Fibroblast of peridontal ligament (primary cell): ENCODE results near the gene LIMS1.
"Not testable (repeated sequence)": the region's sequence is repeated elsewhere in the genome, so short reads cannot be mapped to it uniquely, and the experiment has no call there.

ENCODE experiments used
- DNase-seq: peaks from one replicate; pipeline ENCODE4 v3.0.0-alpha.2; 2010; ENCODE audit errors: extremely low read depth

Gene LIMS1

DNA sequence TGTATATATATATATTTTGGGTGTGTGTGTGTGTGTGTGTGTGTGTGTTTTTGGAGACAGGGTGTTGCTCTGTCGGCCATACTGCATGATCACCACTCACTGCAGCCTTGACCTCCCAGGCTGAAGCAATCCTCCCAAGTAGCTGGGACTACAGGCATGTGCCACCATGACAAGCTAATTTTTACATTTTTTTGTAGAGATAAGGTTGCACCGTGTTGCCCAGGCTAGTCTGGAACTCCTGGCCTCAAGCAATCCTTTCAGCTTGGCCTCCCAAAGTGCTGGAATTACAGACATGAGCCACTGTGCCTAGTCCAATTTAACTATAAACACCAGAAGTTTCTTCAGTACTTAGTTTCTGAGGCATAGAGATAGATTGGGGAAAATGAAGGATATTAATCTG, 18.3 kb downstream of the LIMS1 start:
- DNase-seq, result no peak

DNA sequence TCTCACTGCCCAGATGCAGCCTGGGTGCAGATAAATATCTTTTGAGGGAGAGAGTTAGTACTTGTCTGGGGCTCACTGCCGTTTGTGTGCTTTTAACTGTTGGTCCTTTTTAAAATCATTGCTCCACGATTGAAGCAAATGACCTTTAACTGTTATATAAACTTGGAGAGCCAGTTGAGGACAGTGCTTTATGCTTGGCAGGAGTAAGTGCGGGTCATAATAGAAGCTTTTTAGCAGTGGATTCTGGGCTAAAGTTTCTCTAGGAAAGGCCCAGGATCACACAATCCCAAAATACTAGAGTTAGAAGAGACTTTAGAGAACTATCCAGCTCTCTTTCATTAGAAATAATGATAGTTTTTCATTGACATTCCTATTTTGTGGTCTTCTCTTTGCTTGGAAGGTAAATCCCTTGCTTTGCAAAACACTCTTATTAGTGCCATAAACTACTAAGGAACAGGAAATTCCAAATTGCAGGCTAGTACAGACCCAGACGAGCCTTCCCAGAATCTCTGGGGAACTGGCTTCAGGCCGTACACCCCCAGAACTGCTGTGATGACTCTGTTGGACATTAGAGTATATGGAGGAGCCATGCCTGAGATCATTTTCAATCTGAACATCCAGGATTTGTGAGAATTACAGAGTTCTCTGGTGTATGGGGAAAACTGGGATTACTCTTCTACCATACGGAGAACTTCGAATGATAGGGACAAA, 19.1 kb downstream of the LIMS1 start:
- peak; percentile 58 for DNase-seq

DNA sequence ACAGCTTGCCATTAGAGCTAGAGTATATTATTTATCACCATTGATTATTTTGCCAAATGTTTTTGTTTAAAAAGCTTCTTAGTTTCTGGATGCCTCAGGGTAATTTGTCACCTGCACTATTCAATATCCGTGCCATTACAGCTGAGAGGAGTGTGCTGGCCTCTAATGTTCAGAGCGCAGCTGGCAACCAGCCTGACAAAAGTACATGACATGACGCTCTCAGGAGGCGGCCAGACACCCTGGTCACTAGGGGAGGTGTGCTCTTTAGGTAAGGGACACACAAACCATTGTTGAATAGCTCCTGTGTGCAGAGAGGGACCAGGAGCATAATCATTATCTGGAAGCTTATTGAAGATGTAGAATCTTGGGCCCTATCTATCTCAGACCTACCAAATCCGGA, 20.3 kb downstream of the LIMS1 start:
- DNase-seq, result no peak

DNA sequence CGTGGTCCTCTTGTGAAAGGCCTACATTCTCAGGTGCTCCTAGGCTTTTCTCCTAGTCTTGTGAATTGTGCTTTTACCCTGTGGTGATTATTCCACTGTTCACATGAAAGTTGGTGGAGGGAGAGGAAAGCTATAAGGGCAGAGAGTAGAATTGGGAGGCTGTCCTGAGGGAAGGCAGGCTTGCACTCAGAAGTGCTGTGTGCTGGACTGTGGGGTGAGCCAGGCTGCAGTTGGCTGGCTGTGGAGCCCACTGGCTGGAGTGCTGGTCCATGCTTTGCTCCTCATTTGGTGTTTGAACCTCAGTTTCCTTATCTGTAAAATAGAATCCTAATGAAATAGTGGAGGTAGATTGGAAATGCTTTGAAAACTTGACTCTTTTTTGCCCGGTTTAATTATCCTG, 21.3 kb downstream of the LIMS1 start:
- DNase-seq, result no peak

DNA sequence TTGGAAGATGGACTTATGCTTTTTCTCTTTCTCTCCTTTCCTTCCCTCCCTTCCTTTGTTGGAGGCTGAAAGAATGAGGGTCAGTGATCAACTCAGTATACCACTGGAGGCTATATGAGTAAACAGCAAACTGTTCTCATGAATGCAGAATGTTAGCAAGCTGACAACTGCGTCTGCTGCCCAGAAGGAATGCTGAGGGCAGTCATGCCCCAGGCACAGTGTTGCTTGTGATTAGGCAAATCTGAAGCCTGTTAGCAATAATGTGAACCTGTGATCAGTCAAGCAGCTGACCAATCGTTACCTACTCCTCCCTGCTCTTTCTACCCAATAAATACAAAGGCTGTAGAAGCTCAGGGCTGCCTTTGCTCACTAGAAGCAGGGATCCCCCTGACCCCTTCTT, 22.3 kb downstream of the LIMS1 start:
- DNase-seq, result not testable (repeated sequence)

DNA sequence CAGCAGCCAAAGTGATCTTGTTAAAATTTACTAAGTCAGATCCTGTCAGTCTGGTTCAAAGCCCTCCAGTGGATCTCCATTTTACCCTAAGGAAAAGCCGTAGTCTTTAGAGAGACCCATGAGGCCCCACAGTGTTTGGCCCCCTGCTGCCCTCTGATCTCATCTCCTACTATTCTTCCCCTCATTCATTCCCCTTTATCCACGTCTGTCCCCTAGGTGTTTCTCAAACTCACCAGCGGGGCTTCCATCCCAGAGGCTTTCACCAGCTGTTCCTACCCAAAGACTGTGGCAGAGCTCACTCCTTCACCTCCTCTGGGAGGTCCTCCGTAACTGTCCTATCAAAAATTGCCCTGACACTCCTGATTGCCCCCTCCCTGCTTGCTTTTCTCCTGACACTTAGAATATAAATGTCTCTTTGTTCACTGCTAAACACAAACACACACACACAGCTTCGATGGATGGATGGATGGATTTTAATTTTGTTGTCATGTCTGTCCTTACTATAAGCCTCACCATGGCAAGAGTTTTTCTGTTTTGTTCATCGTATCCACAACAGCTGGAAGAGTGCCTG, 26.1 kb downstream of the LIMS1 start:
- DNase-seq, result no peak

DNA sequence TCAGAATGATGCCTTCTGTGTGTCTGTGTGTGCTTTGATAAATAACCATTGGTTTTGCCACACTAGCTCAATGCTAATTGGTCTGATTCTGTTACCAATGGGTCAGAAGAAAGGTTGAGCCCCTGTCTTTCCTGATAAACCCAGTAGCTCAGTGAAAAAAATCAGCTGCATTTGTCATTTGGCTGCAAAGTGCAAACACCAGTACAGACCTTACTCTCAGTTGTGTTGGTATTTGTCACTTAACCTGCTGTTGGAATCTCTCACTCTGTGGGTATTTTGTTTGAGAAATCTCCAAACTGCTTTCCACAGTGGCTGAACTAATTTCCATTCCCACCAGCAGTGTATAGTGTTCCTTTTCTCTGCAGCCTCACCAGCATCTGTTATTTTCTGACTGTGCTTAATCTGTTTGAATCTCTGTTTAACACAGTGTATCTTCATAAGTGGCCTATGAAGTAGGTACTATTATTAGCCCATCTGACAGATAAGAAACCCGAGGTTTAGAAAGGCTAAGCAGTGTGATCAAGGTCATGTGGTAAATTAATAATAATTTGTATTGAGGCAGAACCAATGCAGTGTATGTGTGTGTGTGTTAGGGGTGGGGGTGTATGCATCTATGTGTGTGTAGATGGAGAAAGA, 26.7 kb downstream of the LIMS1 start:
- DNase-seq, result no peak

DNA sequence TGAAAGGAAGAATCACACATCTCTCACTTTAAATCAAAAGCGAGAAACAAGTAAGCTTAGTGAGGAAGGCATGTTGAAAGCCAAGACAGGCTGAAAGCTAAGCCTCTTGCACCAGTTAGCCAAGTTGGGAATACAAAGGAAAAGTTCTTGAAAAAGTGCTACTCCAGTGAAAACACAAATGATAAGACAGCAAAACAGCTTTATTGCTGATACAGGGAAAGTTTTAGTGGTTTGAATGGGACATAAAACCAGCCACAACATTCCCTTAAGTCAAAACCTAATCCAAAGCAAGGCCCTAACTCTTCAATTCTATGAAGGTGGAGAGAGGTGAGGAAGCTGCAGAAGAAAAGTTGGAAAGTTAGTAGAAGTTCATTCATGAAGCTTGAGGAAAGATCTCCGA, 28.0 kb downstream of the LIMS1 start:
- no peak for DNase-seq

DNA sequence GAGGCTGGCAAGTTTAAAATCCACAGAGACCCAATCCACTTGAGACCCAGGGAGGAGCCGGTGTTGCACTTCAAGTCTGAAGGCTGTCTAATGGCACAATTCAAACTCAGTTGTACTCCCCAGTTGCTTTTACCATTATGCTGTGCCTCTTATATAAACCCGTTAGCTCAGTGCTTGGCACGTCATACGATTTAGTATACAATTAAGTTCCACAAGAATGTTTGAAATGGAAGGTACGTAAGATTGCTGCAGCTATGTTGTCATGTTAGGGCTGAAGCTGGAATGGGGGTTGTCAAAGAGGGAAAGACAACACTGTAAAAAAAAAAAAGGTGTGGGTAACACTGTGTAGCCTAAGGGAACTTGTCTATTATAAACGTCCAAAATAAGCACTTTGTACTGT, 30.2 kb downstream of the LIMS1 start:
- DNase-seq, result no peak

DNA sequence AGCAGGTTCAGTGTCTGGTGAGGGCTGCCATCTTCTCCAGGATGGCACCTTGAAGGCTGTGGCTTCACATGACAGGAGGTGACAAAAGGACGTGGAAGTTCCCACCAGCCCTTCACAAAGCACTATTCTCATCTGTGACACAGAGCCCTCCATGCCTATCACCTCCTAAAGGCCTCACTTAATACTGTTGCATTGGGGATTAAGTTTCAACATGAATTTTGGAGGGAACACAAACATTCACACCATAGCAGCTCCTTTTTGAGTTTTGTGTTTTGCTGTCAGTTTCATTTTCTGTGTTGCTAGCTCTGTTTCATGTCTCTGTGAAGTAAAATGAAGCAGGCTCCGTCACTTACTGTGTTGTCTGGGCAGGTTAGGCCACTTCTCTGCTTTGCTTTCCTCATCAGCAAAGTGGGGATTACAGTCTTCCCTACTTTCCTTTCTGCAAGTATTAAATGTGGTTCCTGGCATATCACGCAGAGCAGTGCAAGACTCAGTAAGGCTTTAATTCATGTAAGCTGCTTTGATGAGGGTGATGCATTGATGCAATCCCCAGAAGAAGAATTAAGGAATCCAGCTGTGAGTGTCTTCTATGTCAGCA, 31.6 kb downstream of the LIMS1 start:
- peak; percentile 61 for DNase-seq

DNA sequence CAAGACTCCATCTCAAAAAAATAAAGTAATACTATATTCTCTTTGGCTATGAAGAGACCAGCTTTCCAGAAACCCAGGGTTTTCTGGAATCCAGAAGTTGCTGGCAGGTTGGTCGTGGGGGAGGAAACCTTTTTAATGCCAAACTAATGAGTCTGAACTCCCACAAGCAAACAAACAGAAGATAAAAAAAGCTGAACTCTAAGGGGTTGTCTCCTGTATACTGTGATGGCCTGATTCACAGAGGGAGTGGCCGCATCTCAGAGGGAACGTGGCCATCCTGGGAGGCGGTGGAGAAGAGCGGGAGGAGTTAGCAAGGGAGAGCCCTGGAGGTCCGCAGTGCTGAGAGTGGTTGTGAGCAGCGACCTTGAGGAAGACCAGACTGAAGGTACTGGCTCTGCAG, 36.1 kb downstream of the LIMS1 start:
- peak; percentile 31 for DNase-seq

DNA sequence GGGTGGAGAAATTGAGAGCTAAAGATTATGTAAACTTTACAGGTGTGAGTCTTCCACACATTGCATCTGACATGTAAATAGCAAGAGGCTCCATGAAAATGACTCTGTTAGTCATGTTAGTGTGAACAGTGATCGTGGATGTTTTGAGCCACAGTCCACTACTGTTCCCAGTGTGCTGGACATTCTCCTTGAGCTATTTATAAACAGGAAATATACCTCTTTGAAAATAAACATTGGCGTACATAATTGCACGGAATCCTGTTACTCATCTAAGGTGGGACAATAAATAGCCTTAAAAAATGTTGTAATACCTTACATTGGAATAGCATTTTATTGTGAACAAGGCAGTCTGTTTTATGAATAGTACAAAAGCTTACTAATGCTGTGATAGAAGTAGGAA, 37.0 kb downstream of the LIMS1 start:
- DNase-seq, result no peak

DNA sequence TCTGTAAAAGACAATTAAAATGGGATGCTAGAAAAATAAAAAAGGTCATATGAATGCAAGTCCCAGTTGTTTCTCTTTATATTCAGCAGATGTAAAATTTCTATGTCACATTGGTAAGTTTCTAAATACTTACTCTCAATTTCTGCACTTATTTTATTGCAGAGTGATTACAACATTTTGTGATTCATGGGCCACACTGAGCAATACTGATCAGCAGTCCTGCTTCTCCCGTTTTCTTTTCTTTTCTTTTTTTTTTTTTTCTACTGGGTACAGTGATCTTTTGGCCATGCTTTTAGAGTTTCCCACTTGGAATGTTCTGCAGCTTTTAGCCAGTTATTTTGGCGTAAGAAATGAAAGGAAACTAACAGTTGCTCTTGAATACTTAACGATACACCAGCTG, 38.8 kb downstream of the LIMS1 start:
- DNase-seq, result peak; percentile 95

DNA sequence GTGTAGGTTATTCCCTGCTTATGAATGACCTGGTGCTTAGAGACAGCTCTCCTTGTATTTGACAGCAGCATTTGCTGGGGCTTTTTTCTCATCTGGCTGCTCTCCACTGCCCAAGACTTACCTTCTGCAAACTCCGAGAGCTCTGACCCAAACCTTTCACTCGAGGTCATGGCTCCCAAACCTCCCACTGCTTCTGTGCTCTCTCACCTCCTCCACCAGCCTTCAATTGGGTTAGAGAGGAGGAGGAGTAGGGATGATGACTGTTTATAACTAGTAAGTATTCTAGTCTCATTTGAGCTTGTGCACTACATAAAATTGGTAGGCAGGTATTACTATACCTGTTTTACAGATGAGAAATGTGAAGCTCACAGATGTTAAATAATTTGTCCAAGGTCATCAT, 40.1 kb downstream of the LIMS1 start:
- no peak for DNase-seq

DNA sequence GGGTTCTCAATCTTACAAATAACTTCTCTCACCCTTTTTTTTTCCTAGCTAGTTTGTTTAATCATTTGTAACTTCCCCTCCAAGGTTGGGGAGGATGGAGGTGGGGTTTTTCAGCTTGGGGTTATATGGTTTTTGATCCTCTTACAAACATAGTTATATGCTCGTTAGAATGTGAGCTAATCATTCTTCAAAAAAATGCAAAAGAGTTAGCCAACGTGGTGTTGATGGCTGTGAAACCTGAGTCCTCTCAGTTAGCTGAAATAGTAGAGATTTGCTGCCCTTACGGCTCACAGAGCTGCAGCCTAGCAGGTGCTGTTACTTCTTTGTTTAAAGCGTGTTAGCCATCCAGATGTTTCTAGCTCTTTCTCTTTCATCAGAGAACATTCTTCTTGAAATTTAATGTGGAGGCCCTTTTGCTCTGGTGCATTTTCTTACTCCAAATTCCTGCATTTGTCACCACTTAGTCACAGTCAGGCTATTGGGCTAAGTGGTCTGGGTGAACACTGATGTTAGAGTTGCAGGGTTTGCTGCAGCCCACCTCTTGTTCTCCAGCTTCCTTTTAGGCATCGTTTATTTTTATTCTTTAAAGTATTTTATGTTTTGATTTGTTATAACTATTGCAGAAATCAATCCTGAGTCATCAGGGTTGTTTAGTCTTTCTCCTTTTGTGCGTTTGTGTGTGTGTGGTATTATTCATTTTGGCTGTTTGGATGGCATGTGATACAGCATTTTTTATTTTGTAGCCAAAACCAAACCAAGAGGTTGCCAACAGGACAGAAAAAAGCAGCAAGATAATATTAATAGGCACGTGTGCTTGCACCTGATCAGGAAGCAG, 41.1 kb downstream of the LIMS1 start:
- peak; percentile 94 for DNase-seq

DNA sequence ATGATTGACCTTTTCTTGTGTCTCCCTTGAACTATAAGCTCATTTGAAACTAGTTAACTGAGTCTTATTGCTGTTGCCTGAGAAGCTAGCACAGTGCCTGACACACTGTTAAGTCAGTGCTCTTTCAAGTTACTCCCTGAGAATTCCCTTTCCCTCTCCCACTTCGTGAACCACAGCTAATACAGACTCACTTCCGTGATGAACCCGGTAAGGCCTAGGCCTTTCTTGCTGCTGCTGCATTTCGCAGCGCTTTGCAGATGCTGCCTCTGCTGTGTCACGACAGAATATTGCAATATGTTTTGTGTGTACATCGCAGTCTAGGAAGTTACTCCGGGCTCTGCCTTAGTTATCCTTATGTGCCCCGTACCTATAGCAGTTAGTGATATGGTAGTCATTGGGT, 42.8 kb downstream of the LIMS1 start:
- DNase-seq, result no peak

DNA sequence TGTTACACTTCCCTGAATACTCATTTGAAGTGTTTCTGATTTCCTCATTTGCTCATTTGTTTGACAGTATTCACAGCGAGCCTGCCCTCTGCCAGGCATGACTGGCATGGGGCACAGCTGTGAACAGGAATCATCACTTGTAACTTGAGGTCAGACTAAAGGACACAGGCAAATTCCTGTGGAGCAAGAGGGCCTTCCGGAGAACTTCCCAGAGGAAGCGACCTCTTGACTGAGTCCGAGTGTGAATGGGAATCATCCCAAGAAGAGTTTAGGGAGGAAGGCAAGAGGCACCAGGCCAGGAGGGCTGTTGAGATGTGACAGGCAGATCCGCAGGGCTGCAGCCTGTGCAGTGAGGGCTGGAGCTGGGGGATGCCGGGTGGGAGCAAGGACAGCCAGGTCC, 45.4 kb downstream of the LIMS1 start:
- DNase-seq, result peak; percentile 37

DNA sequence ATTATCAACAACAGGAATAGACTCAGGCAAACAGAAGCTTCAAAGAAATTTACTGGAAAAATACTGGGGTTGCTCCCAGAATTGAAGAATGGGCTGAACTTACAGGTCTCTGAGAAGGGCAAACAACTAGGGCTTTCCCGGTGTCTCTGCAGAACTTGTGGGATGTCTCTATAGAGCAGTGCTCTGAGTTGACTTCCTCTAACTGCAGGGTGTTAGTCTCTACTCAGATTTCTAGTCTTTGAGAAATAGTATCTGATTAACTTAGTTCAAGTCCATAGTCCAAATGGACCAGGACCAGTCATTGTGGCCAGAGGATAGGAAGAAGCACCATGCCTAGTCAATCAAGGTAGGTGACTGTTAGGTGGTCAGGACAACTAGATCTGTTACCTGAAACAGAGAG, 45.8 kb downstream of the LIMS1 start:
- DNase-seq, result no peak

DNA sequence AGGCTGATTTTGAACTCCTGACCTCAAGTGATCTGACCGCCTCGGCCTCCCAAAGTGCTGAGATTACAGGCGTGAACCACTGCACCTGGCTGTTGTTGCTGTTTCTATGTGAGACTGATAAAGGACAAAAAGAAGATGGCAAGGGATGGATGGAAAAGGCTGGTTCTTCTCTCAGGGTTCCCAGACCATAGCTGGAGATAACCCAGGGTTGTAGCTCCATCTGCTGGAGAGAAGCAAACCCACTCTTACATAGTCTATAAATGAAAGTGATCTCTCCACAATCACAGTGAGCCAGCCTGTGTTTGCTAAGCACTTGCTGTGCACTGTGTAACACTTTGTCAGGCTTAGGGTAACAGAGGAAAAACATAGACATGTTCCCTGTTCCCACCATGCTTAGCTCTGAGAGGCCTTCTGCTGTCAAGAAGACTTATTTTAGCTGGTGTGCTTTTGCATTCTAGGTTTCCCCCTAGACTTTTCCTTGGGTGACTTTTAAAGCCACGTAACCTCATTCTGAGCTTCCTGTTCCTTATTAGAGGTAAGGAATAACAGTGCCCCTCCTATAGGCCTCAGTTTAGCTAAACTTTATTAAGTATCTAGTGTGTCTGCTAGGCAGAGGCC, 49.7 kb downstream of the LIMS1 start:
- DNase-seq, result peak; percentile 92

DNA sequence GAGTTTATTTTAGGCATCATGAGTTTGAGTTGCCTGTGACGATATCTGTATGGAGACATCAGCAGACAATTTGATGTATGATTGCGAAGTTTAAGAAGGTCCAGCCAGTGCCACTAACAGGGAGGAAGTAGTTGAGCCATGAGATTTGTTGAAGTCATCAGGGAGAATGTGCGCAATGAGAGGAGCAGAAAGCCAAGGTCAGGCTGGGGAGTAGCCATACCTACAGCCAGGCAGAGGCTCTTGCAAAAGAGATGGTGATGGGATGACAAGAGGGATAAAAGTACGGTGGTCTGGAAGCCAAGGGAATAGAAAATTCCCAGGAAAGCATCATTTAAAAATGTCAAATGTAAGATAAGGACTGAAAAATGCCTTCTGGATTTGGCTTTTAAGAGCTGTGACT, 51.2 kb downstream of the LIMS1 start:
- DNase-seq, result no peak

DNA sequence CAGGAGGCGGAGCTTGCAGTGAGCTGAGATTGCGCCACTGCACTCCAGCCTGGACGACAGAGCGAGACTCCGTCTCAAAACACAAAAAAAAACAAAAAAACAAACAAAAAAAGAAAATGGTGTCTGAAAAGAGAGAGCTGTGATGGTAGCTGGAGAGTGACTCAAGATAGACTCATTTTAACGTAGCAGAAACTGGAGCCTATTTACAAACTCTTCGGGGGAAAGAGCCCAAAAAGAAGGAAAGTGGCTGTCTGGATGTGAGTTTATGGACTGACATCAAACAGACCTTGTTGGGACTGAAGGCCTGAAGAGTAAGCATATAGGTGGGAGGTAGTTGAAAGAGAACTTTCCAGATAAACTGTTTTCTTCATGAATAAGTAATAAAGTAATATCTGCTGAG, 51.8 kb downstream of the LIMS1 start:
- peak; percentile 40 for DNase-seq

DNA sequence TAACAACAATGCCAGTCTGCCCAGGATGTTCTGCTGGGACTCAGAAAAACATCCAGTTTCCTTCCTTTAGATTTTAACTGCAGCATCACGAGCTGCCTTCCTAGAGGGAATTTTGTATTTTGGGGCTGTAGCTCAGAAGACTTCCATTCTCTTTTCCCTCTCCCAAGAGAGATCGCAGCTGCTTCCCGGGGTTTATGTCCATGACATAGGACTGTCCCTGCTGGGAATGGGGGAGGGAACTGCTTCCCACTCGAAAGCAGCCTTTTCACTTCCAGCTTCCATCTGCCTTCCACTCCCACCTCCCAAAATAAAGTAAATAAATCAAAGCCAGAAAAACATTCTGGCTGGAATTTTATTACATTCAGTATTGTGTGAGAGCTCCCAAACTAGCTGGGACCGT, 52.4 kb downstream of the LIMS1 start:
- no peak for DNase-seq
